ENCODE data around the gene GRIN3B. TPM values are rescaled to one million over a fixed set of nuclear protein-coding genes. Genes with fewer than 3 reads are reported as not detected.

GRIN3B gene
- total RNA-seq, 1 donor from 2014 or later: 0.93 TPM

DNA sequence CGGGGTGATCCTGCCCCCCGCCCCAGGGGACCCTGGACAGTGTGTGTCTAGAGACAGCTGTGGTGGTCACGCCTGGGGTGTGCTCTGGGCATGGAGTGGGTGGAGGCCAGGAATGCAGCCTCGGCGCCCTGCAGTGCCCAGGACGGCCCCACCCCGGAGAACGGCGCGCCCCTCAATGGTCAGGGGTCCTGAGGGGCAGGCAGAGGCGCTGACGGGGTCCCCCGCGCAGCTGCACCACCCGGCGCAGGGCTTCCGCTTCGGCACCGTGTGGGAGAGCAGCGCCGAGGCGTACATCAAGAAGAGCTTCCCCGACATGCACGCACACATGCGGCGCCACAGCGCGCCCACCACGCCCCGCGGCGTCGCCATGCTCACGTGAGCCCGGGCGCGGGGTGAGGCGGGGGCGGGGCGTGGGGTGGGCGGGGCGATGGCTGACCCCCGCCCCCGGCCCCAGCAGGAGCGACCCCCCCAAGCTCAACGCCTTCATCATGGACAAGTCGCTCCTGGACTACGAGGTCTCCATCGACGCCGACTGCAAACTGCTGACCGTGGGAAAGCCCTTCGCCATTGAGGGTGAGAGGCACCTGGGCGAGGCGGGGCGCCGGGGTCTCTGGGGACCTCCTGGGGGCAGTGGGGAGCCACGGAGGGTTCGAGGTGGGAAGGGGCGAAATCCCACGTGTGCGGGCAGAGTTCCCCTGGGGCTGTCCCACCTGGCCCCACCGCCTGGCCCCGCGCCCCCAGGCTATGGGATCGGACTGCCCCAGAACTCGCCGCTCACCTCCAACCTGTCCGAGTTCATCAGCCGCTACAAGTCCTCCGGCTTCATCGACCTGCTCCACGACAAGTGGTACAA is 7.4 kb downstream of the GRIN3B start:
- Mint-ChIP-seq H3K4me3 (ENCODE audit: unreplicated experiment) (no peak overlapping the region), H3K27ac (ENCODE audit: unreplicated experiment) (no peak overlapping the region), H3K27me3 (ENCODE audit: unreplicated experiment) (peaks cover 10% of the 10 kb centered on the region), H3K36me3 (ENCODE audit: unreplicated experiment) (no peaks in the 10 kb centered on the region), H3K9me3 (ENCODE audit: unreplicated experiment) (peaks cover 6% of the 10 kb centered on the region), H3K4me1 (ENCODE audit: low read depth, unreplicated experiment) (no peaks in the 10 kb centered on the region)
- TF ChIP-seq, protein P1, sequence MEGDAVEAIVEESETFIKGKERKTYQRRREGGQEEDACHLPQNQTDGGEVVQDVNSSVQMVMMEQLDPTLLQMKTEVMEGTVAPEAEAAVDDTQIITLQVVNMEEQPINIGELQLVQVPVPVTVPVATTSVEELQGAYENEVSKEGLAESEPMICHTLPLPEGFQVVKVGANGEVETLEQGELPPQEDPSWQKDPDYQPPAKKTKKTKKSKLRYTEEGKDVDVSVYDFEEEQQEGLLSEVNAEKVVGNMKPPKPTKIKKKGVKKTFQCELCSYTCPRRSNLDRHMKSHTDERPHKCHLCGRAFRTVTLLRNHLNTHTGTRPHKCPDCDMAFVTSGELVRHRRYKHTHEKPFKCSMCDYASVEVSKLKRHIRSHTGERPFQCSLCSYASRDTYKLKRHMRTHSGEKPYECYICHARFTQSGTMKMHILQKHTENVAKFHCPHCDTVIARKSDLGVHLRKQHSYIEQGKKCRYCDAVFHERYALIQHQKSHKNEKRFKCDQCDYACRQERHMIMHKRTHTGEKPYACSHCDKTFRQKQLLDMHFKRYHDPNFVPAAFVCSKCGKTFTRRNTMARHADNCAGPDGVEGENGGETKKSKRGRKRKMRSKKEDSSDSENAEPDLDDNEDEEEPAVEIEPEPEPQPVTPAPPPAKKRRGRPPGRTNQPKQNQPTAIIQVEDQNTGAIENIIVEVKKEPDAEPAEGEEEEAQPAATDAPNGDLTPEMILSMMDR (IDR thresholded peaks at IDR 0.05; ENCODE audit: partially characterized antibody, unreplicated experiment): no peak
- DNase-seq: peak; percentile 13

DNA sequence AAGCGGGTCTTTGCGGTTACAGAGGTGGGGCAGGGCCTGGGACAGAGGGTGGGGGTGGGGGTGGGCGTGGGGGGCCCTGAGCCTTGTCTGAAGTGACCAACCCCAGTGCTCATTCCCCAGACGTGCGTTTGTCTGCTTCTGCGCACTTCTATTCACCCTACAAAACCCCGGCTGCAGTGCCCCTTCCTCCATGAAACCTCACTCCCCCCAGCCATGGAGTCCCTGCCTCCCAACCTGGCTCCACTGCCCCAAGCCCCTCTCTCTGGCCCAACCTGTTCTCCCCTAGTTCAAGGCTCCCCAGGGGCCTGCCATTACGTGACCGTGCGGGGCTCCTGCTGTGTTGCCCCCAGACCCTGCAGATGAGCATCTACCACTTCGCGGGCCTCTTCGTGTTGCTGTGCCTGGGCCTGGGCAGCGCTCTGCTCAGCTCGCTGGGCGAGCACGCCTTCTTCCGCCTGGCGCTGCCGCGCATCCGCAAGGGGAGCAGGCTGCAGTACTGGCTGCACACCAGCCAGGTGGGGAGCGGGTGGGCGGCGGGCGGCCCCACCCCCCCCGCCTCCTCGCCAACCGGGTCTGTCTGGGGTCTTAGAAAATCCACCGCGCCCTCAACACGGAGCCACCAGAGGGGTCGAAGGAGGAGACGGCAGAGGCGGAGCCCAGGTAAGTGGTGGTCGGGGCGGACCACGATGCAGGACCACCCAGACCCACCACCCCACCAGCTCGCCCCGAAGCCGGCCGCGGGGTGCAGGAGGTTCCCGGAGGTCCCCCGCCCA is 8.2 kb downstream of the GRIN3B start:
- no peak overlapping the region for H3K27ac Mint-ChIP-seq (ENCODE audit: unreplicated experiment)

DNA sequence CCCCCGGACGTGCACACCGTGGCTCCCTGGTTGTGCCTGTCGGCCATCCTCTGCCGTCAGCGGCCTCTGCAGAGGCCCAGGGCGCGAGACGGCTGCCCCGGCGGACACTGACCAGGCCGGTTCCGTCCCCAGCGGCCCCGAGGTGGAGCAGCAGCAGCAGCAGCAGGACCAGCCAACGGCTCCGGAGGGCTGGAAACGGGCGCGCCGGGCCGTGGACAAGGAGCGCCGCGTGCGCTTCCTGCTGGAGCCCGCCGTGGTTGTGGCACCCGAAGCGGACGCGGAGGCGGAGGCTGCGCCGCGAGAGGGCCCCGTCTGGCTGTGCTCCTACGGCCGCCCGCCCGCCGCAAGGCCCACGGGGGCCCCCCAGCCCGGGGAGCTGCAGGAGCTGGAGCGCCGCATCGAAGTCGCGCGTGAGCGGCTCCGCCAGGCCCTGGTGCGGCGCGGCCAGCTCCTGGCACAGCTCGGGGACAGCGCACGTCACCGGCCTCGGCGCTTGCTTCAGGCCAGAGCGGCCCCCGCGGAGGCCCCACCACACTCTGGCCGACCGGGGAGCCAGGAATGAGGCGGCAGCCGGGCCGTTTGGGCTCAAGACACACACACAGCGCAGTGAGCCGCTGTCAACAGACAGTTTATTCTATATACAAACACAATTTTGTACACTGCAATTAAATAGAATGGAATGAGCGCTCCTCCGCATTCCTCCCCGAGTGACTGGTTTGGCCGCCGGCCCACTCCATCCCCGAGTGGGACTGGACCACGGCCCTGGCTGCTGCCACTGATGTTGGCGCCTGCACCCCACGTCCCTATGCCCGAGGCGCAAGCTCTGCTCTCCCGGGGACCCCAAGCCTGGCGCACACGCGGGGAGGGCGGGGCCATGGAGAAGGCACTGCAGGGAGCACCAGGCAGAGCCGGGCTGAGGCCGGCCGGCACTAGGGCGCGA is 9.1 kb downstream of the GRIN3B start:
- H3K4me3 Mint-ChIP-seq (ENCODE audit: unreplicated experiment): no peak overlapping the region
- TF ChIP-seq, protein P1 (IDR thresholded peaks at IDR 0.05; ENCODE audit: partially characterized antibody, unreplicated experiment): no peak
- peaks cover 5% of the 10 kb centered on the region for H3K27me3 Mint-ChIP-seq (ENCODE audit: unreplicated experiment)
- no peak overlapping the region for H3K27ac Mint-ChIP-seq (ENCODE audit: unreplicated experiment)
- DNase-seq: peak; percentile 21
- H3K9me3 Mint-ChIP-seq (ENCODE audit: unreplicated experiment): peaks cover 3% of the 10 kb centered on the region
- H3K36me3 Mint-ChIP-seq (ENCODE audit: unreplicated experiment): no peaks in the 10 kb centered on the region
- H3K4me1 Mint-ChIP-seq (ENCODE audit: low read depth, unreplicated experiment): no peaks in the 10 kb centered on the region

More for the DNA sequence above, 8.2 kb downstream of the GRIN3B start:
- peak; percentile 13 for DNase-seq
- H3K4me3 Mint-ChIP-seq (ENCODE audit: unreplicated experiment): no peak overlapping the region
- no peaks in the 10 kb centered on the region for H3K4me1 Mint-ChIP-seq (ENCODE audit: low read depth, unreplicated experiment)
- no peaks in the 10 kb centered on the region for H3K36me3 Mint-ChIP-seq (ENCODE audit: unreplicated experiment)
- TF ChIP-seq, protein P1 (IDR thresholded peaks at IDR 0.05; ENCODE audit: partially characterized antibody, unreplicated experiment): no peak
- peaks cover 9% of the 10 kb centered on the region for H3K27me3 Mint-ChIP-seq (ENCODE audit: unreplicated experiment)
- H3K9me3 Mint-ChIP-seq (ENCODE audit: unreplicated experiment): peaks cover 4% of the 10 kb centered on the region

GRCh38 chr19:1009981-1010538 is 9.8 kb downstream of the GRIN3B start:
- H3K27ac Mint-ChIP-seq (ENCODE audit: unreplicated experiment): no peak overlapping the region

More at GRCh38 chr19:1009981-1010538, 9.8 kb downstream of the GRIN3B start:
- Mint-ChIP-seq H3K4me1 (ENCODE audit: low read depth, unreplicated experiment) (no peaks in the 10 kb centered on the region), H3K4me3 (ENCODE audit: unreplicated experiment) (no peak overlapping the region), H3K27me3 (ENCODE audit: unreplicated experiment) (peaks cover 4% of the 10 kb centered on the region), H3K9me3 (ENCODE audit: unreplicated experiment) (peaks cover 3% of the 10 kb centered on the region), H3K36me3 (ENCODE audit: unreplicated experiment) (no peaks in the 10 kb centered on the region)
- peak; percentile 32 for DNase-seq
- TF ChIP-seq, protein P1 (IDR thresholded peaks at IDR 0.05; ENCODE audit: partially characterized antibody, unreplicated experiment): no peak

Data from glutamatergic neuron (in vitro differentiated cells).